Renal cortical epithelial cell (primary cell): ENCODE results near the gene NCKAP1. TPM values are rescaled to one million over a fixed set of nuclear protein-coding genes. Genes with fewer than 3 reads are reported as not detected.
A peak's percentile ranks its signal among the peaks of the same experiment; 100 is the strongest.

Source experiments
- DNase-seq: peaks from one replicate; pipeline ENCODE4 v3.0.0-alpha.2; 2011; ENCODE audit warnings: low read depth
- total RNA-seq: library from RNA; depleted of rRNA; stranded (reverse); fragments of >200 nt; gene quantifications from 2 replicates; pipeline ENCODE4 v1.2.3, GENCODE V29; 2014

NCKAP1 gene
- total RNA-seq, 1 donor from 2014 or later, result 333 TPM

GRCh38 chr2:182949572-182950189, 88.6 kb downstream of the NCKAP1 start:
- peak; percentile 78 for DNase-seq

DNA sequence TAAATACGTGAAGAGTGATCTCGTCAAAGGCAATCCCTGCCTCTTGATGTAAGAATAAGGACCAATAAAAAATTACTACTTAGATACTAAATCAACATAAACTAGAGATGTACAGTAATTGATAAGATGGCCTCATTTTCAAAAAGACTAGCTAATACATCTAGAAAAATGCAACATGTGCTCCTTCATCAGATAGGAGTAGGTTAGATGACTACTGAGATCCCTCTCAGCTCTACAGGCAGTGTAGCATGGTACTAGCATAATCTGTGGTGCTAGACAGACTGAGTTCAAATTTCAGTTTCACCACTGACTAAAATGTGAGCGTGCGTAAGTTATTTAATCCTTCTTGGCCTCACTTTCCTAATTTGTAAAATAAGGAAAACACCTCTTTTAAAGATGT, 89.2 kb downstream of the NCKAP1 start:
- DNase-seq, result no peak

DNA sequence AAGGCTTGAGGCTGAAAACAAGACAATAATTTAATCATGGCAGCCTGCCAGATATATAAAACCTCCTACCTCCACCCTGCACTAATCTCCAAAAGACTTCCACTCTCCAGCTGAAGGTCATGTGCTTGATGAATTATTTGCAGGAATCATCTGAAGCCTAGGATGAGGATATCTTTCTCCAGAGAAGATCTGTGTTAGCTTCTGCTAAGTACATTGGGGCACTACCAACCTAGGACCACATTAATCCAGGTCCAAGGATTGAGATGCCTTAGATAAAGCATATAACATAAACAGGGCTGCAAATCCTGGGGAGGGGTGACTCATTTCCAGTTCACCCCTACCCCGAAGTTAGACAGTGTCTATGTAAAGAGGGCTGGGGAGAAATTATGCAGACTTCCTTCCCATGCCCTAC, 91.3 kb downstream of the NCKAP1 start:
- DNase-seq, result peak; percentile 61

- no peak for DNase-seq
Observed at GRCh38 chr2:182943339-182943738, 94.9 kb downstream of the NCKAP1 start.

DNA sequence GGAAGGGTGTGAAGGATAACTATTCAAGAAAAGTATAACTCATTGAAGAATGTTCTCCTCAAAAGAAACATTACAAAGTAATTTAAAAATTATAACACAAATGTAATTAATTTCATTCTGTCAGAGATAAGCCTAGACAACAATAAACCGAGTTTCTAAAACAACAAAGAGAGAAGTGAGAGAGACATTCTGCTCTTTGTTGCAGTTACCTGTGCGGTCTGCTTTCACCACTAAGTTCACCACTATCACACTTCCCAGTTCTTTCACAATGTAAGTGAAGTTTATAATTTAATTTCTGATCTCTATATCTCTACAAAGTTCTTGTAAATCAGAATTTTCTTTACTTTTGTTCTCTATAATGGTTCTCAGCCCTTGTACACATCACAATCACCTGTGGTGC, 95.5 kb downstream of the NCKAP1 start:
- DNase-seq, result no peak

DNA sequence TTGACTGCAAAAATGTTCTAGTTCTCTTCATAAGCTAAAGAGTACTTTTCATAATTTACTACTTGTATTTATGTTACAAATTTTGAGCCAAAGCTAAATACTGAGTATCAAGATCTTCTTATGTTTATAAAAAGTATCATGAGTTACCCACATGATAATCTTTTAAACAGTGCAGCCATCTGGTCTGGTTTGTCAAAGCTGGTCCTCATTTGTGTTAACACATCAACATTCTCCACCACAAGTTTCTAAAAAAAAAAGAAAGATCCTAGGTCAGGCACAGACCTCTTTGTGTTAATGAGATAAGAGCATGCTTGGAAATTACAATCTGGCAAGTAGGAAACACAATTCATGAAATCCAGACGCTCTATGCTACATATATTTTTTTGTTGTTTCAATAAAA, 96.3 kb downstream of the NCKAP1 start:
- no peak for DNase-seq

DNA sequence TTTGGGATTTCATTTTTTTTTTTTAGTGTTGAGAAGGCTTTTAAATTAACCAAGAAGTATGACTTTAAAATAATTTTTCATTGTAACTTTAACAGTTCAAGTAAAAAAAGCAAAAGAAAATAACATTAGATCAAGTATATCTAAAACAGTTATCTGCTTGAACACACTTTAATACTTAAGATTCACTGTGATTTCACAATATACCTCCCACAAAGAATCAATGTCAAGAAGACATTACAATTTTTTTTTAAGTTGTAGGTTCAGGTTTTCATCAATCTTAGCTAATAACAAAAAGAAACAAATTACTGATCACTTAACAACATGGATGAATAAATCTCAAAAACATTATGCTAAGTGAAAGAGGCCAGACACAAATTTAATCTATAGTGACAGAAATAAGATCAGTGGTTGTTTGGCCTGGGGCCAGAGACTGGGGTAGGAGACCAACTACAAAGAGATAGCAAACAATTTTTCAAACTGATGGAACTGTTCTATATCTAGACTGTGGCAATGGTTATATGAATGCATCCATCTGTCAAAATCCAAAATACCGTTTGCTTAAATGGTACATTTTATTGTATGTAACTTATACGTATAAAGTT, 97.0 kb downstream of the NCKAP1 start:
- DNase-seq, result no peak

GRCh38 chr2:182937870-182938269, 100.4 kb downstream of the NCKAP1 start:
- DNase-seq, result no peak

- no peak for DNase-seq
Observed at GRCh38 chr2:182933629-182934028, 104.6 kb downstream of the NCKAP1 start.

DNA sequence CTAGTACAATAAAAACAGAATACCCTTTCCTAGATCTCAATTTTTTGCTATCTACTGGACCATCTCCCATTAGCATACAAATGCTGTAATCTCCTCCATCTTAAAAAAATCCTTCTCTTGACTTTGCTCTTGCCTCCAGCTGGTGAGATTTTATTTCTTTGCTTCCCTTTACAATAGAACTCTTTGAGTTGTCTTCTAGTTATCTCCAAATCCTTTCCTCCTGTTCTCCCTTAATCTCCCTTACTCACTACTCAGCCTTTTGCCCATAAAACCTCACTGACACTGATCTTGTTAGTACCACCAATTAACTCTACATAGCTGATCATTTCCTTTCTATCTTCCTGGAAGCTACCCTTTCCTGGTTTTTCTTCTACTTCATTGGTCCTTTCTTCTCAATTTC, 108.3 kb downstream of the NCKAP1 start:
- DNase-seq, result no peak

GRCh38 chr2:182924306-182924705, 114.0 kb downstream of the NCKAP1 start:
- DNase-seq, result peak; percentile 87

- no peak for DNase-seq
Observed at GRCh38 chr2:182921234-182921633, 117.0 kb downstream of the NCKAP1 start.

DNA sequence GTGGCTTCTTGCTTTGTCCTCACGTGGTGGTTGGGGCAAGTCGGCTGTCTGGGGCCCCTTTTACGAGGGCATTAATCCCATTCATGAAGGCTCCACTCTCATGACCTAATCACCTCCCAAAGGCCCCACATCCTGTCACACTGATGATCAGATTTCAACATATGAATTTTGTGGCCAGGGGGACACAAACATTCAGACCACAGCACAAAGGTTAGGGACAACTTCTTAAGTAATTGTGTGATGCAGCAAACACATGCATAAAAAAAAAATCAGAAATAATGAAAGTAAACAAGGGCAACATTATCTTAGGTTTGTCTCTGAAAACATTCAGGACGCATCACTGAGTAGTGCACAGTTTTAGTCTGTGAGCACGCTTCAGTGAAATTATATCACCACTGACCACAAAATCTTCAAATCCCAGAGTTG, 117.6 kb downstream of the NCKAP1 start:
- DNase-seq, result no peak

DNA sequence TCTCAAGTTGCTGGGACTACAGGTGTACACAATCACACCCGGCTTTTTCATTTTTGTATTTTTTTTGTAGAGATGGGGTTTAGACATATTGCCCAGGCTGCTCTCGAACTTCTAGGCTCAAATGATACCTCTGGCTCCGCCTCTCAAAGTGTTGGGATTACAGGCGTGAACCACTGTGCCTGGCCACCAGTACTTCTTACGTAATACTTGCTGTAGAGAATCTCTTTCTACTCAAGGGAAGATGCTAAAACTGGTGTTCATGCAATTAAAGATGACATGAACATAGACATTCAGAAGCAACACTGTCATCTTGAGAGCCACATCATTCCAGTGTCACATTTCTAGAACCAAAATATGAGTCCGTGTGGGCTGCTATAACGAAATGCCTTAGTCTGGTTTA, 118.2 kb downstream of the NCKAP1 start:
- no peak for DNase-seq

GRCh38 chr2:182918961-182919652, 119.2 kb downstream of the NCKAP1 start:
- peak; percentile 36 for DNase-seq

DNA sequence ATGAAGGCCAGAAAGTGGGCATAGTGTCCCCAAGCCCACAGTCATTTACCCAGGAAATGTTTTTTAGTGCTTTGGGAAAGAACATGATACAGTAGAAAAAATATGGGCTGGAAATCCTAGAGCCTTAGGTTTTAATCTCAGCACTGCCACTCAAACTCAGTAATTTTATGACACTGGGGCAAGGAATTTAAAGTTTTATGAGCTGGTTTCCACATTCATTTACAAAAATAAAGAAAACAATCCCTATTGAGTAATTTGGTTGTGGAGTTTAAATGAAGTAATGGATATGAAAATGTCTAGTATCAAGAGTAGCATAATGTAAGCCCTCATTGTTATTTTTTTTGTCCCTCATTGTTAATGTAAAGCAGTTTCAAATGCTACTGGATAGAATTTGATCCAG, 120.3 kb downstream of the NCKAP1 start:
- DNase-seq, result no peak

- DNase-seq, result no peak
Observed at GRCh38 chr2:182916417-182916816, 121.8 kb downstream of the NCKAP1 start.

GRCh38 chr2:182915369-182916326, 122.6 kb downstream of the NCKAP1 start:
- DNase-seq, result peak; percentile 79

DNA sequence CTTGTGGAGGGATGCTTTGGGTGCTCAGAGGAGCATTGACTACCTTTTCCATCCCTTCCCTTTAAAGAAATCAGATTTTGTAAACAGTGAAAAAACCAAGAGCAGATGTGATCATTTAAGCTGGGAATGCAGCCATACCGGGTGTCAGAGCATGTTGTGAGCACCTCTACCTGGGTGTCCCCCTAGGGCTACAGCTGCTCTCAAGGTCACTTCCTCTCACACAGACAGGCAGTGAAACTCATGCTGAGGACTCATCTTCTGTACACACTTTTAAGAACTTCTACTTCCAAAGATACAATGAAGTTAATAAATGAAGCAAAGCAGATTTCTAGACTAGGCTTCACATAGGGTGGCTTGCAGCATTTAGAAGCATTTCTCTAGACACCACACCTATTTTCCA, 123.4 kb downstream of the NCKAP1 start:
- DNase-seq, result no peak

- DNase-seq, result no peak
Observed at GRCh38 chr2:182913064-182913463, 125.2 kb downstream of the NCKAP1 start.

GRCh38 chr2:182912518-182912915, 125.7 kb downstream of the NCKAP1 start:
- DNase-seq, result no peak
